ENCODE results near the gene DNTT. TPM values are rescaled to one million over a fixed set of nuclear protein-coding genes. Genes with fewer than 3 reads are reported as not detected.

The DNTT gene
- polyA plus RNA-seq, 1 donor (not counting 4 experiments of a cell fraction or from before 2014, with no cell fraction given), result not detected

GRCh38 chr10:96272316-96273280, 31.6 kb upstream of the DNTT start:
- no peaks in the 10 kb centered on the region for H3K79me2 ChIP-seq (ENCODE audit: control insufficient read depth, insufficient read depth, low read length)
- TF ChIP-seq CTCF (optimal IDR thresholded peaks at IDR 0.05 in 1 of 3, IDR thresholded peaks at IDR 0.05 in 1 of 3, conservative IDR thresholded peaks at IDR 0.05 in 1 of 3; ENCODE audit: extremely low read depth in 1 of 3, insufficient read depth in 2 of 3, low read length in 3 of 3) (no peak), EZH2 (IDR thresholded peaks at IDR 0.05; ENCODE audit: low read length) (no peak)
- H4K20me1 ChIP-seq (ENCODE audit: control insufficient read depth, extremely low read depth, insufficient read depth, low read length), result no peaks in the 10 kb centered on the region
- H3K4me2 ChIP-seq (ENCODE audit: control insufficient read depth, extremely low read depth, insufficient read depth, low read depth, low read length), result peak overlapping the region; percentile 70
- DNase-seq (ENCODE audit: low read depth, low spot score) (no peak), FAIRE-seq (no peak)
- no peaks in the 10 kb centered on the region for H3K9me3 ChIP-seq (ENCODE audit: control insufficient read depth, low read depth, low read length)
- peak overlapping the region; percentile 71 for H2AFZ ChIP-seq (ENCODE audit: control insufficient read depth, low read length)
- H3K27me3 ChIP-seq (ENCODE audit: control insufficient read depth, extremely low read depth, insufficient read depth, low read length), result no peaks in the 10 kb centered on the region
- no peak overlapping the region for H3K9ac ChIP-seq (ENCODE audit: control insufficient read depth, extremely low read depth, insufficient read depth, low read length)
- H3K4me3 ChIP-seq (ENCODE audit: control insufficient read depth in 2 of 3, extremely low read depth in 1 of 3, insufficient read depth in 2 of 3, low read depth in 1 of 3, low read length in 3 of 3), result no peak overlapping the region
- H3K36me3 ChIP-seq (ENCODE audit: control insufficient read depth in 2 of 2, extremely low read depth in 1 of 2, insufficient read depth in 2 of 2, low read length in 2 of 2), result no peaks in the 10 kb centered on the region
- no peaks in the 10 kb centered on the region for H3K9me1 ChIP-seq (ENCODE audit: control insufficient read depth, extremely low read depth, insufficient read depth, low read length)
- H3K27ac ChIP-seq (ENCODE audit: control insufficient read depth, insufficient read depth, low read length), result no peak overlapping the region
- dilution Hi-C loops (cut with MboI; ENCODE audit: extremely low pct_ligation_motif_present, low sequenced_read_pairs), result no loop called here
- peaks cover 45% of the 10 kb centered on the region for H3K4me1 ChIP-seq (ENCODE audit: control insufficient read depth, extremely low read depth, insufficient read depth, low read length)

- H3K4me1 ChIP-seq (ENCODE audit: control insufficient read depth, extremely low read depth, insufficient read depth, low read length), result peaks cover 48% of the 10 kb centered on the region
- H3K36me3 ChIP-seq (ENCODE audit: control insufficient read depth in 2 of 2, extremely low read depth in 1 of 2, insufficient read depth in 2 of 2, low read length in 2 of 2), result no peaks in the 10 kb centered on the region
- no peaks in the 10 kb centered on the region for H3K27me3 ChIP-seq (ENCODE audit: control insufficient read depth, extremely low read depth, insufficient read depth, low read length)
- no peaks in the 10 kb centered on the region for H3K79me2 ChIP-seq (ENCODE audit: control insufficient read depth, insufficient read depth, low read length)
- dilution Hi-C loops (cut with MboI; ENCODE audit: extremely low pct_ligation_motif_present, low sequenced_read_pairs), result no loop called here
- FAIRE-seq, result peak; percentile 58
- H3K4me3 ChIP-seq (ENCODE audit: control insufficient read depth in 2 of 3, extremely low read depth in 1 of 3, insufficient read depth in 2 of 3, low read depth in 1 of 3, low read length in 3 of 3), result no peak overlapping the region
- TF ChIP-seq CTCF (optimal IDR thresholded peaks at IDR 0.05 in 1 of 3, IDR thresholded peaks at IDR 0.05 in 1 of 3, conservative IDR thresholded peaks at IDR 0.05 in 1 of 3; ENCODE audit: extremely low read depth in 1 of 3, insufficient read depth in 2 of 3, low read length in 3 of 3) (no peak), EZH2 (IDR thresholded peaks at IDR 0.05; ENCODE audit: low read length) (no peak)
- no peak overlapping the region for H2AFZ ChIP-seq (ENCODE audit: control insufficient read depth, low read length)
- H3K9ac ChIP-seq (ENCODE audit: control insufficient read depth, extremely low read depth, insufficient read depth, low read length), result no peak overlapping the region
- H4K20me1 ChIP-seq (ENCODE audit: control insufficient read depth, extremely low read depth, insufficient read depth, low read length), result no peaks in the 10 kb centered on the region
- no peak overlapping the region for H3K4me2 ChIP-seq (ENCODE audit: control insufficient read depth, extremely low read depth, insufficient read depth, low read depth, low read length)
- H3K9me1 ChIP-seq (ENCODE audit: control insufficient read depth, extremely low read depth, insufficient read depth, low read length), result no peaks in the 10 kb centered on the region
- no peak for DNase-seq (ENCODE audit: low read depth, low spot score)
- H3K27ac ChIP-seq (ENCODE audit: control insufficient read depth, insufficient read depth, low read length), result no peak overlapping the region
- H3K9me3 ChIP-seq (ENCODE audit: control insufficient read depth, low read depth, low read length), result no peaks in the 10 kb centered on the region
Observed at GRCh38 chr10:96275685-96276418, 28.4 kb upstream of the DNTT start.
